Thyroid gland (tissue), 4 donors: ENCODE measurements around the gene SCYL1. TPM values are rescaled to one million over a fixed set of nuclear protein-coding genes. Genes with fewer than 3 reads are reported as not detected.

Experiments used
- DNase-seq, 2 donors: peaks; one replicate each; pipeline ENCODE4 v3.0.0-alpha.2; 2019
- H3K27ac ChIP-seq, 3 donors: fragments of 200-600 bp; sonication (generic); 1 replicate in 2 of 3; 2 replicates in 1 of 3; pipeline ENCODE4 v1.5.1; 2016 to 2019; ENCODE audit warnings: mild to moderate bottlenecking in 1 of 3, moderate library complexity in 1 of 3
- H3K27me3 ChIP-seq: fragments of 200-600 bp; sonication (generic); one replicate; pipeline ENCODE4 v1.5.1; 2019
- H3K36me3 ChIP-seq, 2 donors: fragments of 200-600 bp; sonication (generic); one replicate each; pipeline ENCODE4 v1.5.1; 2016 to 2019
- H3K4me1 ChIP-seq, 2 donors: fragments of 200-600 bp; sonication (generic); one replicate each; pipeline ENCODE4 v1.5.1; 2017 to 2019
- H3K4me3 ChIP-seq, 3 donors: fragments of 200-600 bp; sonication (generic); replicated peaks in 1 of 3; 1 replicate in 2 of 3; 2 replicates in 1 of 3; pipeline ENCODE4 v1.5.1; 2016; ENCODE audit warnings: mild to moderate bottlenecking in 1 of 3
- H3K9me3 ChIP-seq: fragments of 200-600 bp; sonication (generic); one replicate; pipeline ENCODE4 v1.5.1; 2017
- POLR2A ChIP-seq, 2 donors: fragments of 450-650 bp; IDR thresholded peaks; one replicate each; pipeline ENCODE4 v1.6.1; 2017; ENCODE audit warnings: antibody characterized with exemption in 2 of 2, mild to moderate bottlenecking in 2 of 2, moderate library complexity in 1 of 2
- WGBS, 2 donors: methylation state at CpG; one replicate each; pipeline ENCODE4 v1.1.5; 2017; 5-methylcytosine and 5-hydroxymethylcytosine counted together
- intact Hi-C: fragments of 100-400 bp; cut with DNase I; formaldehyde crosslinking; loops from one replicate; pipeline ENCODE4 v1.15.1; 2023
- total RNA-seq, 4 donors: library from RNA; depleted of rRNA; stranded (reverse); fragments of >200 nt; gene quantifications; one replicate each; pipeline ENCODE4 v1.2.3, GENCODE V29; 2016
- TF ChIP-seq, protein P1 (sequence below), 6 experiments: fragments of 200-600 bp in 3 of 6; fragments of 450-650 bp in 3 of 6; sonication (generic) in 3 of 6; IDR thresholded peaks; one replicate each; pipeline ENCODE4 v1.5.1; 2016 to 2019; ENCODE audit warnings: antibody characterized with exemption in 6 of 6, mild to moderate bottlenecking in 2 of 6, inconsistent platforms in 1 of 6, moderate library complexity in 1 of 6

SCYL1 gene
- 100 to 1,000 TPM in 3 of 4 donors, 10 to 100 TPM in 1; 99.8 to 122 (median 116) TPM for total RNA-seq

DNA sequence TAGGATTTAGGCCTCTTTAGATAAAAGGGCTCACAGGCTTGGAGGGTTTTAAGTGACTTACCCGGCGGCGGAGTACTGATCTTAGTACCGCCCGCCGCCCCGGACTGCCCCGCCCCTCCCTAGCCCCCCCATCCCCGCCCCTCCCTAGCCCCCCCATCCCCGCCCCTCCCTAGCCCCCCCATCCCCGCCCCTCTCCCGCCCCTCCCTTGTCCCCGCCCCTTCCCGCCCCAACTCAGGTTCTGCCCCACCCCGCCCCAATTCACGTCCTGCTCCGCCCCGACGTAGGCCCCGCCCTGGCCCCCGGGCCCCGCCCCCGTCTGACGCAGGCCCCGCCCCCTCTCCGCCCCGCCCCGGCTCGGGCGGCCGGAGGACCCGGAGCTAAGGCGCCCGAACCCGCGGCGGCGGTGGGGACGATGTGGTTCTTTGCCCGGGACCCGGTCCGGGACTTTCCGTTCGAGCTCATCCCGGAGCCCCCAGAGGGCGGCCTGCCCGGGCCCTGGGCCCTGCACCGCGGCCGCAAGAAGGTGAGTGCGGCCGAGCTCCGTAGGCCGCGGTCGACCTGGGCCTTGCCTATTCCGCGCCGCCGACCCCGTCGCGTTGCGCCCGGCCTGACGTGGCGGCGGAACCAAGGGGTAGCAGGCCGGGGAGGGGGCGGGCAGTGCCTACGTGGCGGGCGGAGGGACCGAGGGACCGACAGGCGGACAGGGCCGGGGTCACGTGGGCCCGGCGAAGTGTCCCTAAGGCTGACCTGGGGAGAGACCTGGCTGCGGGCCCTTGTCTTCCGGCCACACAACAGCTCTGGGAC, at the start of gene SCYL1:
SCYL1 (plus strand) TSS at position 343 of the 805 bp plus-strand sequence; CDS start at position 414, 71 bp downstream.
- no peaks in the 10 kb centered on the region for H3K27me3 ChIP-seq
- H3K4me3 ChIP-seq = peak within 1 kb of the TSS; percentile 96 to 99 (median 99)
- intact Hi-C loops = loop anchor here (10.0 kb wide), 1 partner anchor 240 kb away; no protein-coding TSS in a partner anchor
- H3K36me3 ChIP-seq = peaks cover 11 to 12% of the 10 kb centered on the region in 2 donors
- no peaks in the 10 kb centered on the region for H3K9me3 ChIP-seq
- TF ChIP-seq POLR2A (IDR thresholded peaks at IDR 0.05) = peak in 1 of 2 donors; percentile 52
- TF ChIP-seq, protein P1, sequence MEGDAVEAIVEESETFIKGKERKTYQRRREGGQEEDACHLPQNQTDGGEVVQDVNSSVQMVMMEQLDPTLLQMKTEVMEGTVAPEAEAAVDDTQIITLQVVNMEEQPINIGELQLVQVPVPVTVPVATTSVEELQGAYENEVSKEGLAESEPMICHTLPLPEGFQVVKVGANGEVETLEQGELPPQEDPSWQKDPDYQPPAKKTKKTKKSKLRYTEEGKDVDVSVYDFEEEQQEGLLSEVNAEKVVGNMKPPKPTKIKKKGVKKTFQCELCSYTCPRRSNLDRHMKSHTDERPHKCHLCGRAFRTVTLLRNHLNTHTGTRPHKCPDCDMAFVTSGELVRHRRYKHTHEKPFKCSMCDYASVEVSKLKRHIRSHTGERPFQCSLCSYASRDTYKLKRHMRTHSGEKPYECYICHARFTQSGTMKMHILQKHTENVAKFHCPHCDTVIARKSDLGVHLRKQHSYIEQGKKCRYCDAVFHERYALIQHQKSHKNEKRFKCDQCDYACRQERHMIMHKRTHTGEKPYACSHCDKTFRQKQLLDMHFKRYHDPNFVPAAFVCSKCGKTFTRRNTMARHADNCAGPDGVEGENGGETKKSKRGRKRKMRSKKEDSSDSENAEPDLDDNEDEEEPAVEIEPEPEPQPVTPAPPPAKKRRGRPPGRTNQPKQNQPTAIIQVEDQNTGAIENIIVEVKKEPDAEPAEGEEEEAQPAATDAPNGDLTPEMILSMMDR (IDR thresholded peaks at IDR 0.05) = no peak
- WGBS, 2 donors = 1 to 2% methylated on average over 14 to 22 of the region's 82 CpGs
- peak; percentile 71 to 74 for DNase-seq
- H3K4me1 ChIP-seq = peaks cover 32 to 39% of the 10 kb centered on the region in 2 donors
- H3K27ac ChIP-seq = peak within 1 kb of the TSS; percentile 81 to 89 (median 86)

- Histone ChIP-seq H3K36me3 (no peaks in the 10 kb centered on the region), H3K4me1 (peaks cover 47 to 62% of the 10 kb centered on the region in 2 donors), H3K4me3 (peak overlapping the region; percentile 46 to 88 (median 65)), H3K9me3 (no peaks in the 10 kb centered on the region), H3K27ac (peak overlapping the region; percentile 100), H3K27me3 (no peaks in the 10 kb centered on the region)
- peak in 1 of 2 donors; percentile 17 for DNase-seq
- WGBS, 2 donors = 16% methylated on average over 10 of the region's 10 CpGs
- intact Hi-C loops = no loop called here
- TF ChIP-seq, protein P1 (IDR thresholded peaks at IDR 0.05) = no peak
- no peak for TF ChIP-seq POLR2A (IDR thresholded peaks at IDR 0.05)
These were observed 48.2 kb upstream of the SCYL1 start for GRCh38 chr11:65476632-65477148.

GRCh38 chr11:65477149-65477965, 47.5 kb upstream of the SCYL1 start:
- TF ChIP-seq, protein P1 (IDR thresholded peaks at IDR 0.05) = no peak
- TF ChIP-seq POLR2A (IDR thresholded peaks at IDR 0.05) = peak; percentile 61 to 98
- intact Hi-C loops = no loop called here
- WGBS, 2 donors = 0 to 1% methylated on average over 24 to 27 of the region's 60 CpGs
- Histone ChIP-seq H3K9me3 (no peaks in the 10 kb centered on the region), H3K4me3 (peak overlapping the region; percentile 46 to 88 (median 65)), H3K36me3 (no peaks in the 10 kb centered on the region), H3K27ac (peak overlapping the region; percentile 100), H3K27me3 (no peaks in the 10 kb centered on the region), H3K4me1 (peaks cover 40 to 58% of the 10 kb centered on the region in 2 donors)
- peak; percentile 98 for DNase-seq

- no peaks in the 10 kb centered on the region for H3K36me3 ChIP-seq
- peak in 1 of 2 donors; percentile 25 for DNase-seq
- peaks cover 30 to 47% of the 10 kb centered on the region in 2 donors for H3K4me1 ChIP-seq
- H3K27me3 ChIP-seq = no peaks in the 10 kb centered on the region
- TF ChIP-seq, protein P1 (IDR thresholded peaks at IDR 0.05) = no peak
- TF ChIP-seq POLR2A (IDR thresholded peaks at IDR 0.05) = no peak
- intact Hi-C loops = no loop called here
- 48 to 61% methylated on average over 14 to 23 of the region's 33 CpGs for WGBS, 2 donors
- H3K9me3 ChIP-seq = no peaks in the 10 kb centered on the region
- peak overlapping the region; percentile 100 for H3K27ac ChIP-seq
- H3K4me3 ChIP-seq = no peak overlapping the region
These were observed 46.3 kb upstream of the SCYL1 start for GRCh38 chr11:65478388-65479183.
